ENCODE results near the gene CELA2B.
"Not testable (repeated sequence)": the region's sequence is repeated elsewhere in the genome, so short reads cannot be mapped to it uniquely, and the experiment has no call there.

The CELA2B gene

GRCh38 chr1:15501208-15502032, 25.5 kb downstream of the CELA2B start:
- peak; percentile 30 for DNase-seq

GRCh38 chr1:15504436-15504835, 28.5 kb downstream of the CELA2B start:
- no peak for DNase-seq

- DNase-seq, result no peak
Observed at GRCh38 chr1:15506831-15507230, 30.9 kb downstream of the CELA2B start.

- DNase-seq, result no peak
Observed at GRCh38 chr1:15507278-15507677, 31.4 kb downstream of the CELA2B start.

GRCh38 chr1:15508700-15509487, 33.0 kb downstream of the CELA2B start:
- DNase-seq, result no peak

GRCh38 chr1:15509586-15509985, 33.7 kb downstream of the CELA2B start:
- DNase-seq, result no peak

- no peak for DNase-seq
Observed at GRCh38 chr1:15510611-15511405, 34.9 kb downstream of the CELA2B start.

- no peak for DNase-seq
Observed at GRCh38 chr1:15513192-15513591, 37.3 kb downstream of the CELA2B start.

GRCh38 chr1:15513919-15514318, 38.0 kb downstream of the CELA2B start:
- DNase-seq, result no peak

- not testable (repeated sequence) for DNase-seq
Observed at GRCh38 chr1:15514557-15514956, 38.7 kb downstream of the CELA2B start.

- DNase-seq, result no peak
Observed at GRCh38 chr1:15515022-15515663, 39.2 kb downstream of the CELA2B start.

GRCh38 chr1:15519625-15520024, 43.7 kb downstream of the CELA2B start:
- DNase-seq, result no peak

GRCh38 chr1:15521206-15521906, 45.5 kb downstream of the CELA2B start:
- DNase-seq, result not testable (repeated sequence)

- no peak for DNase-seq
Observed at GRCh38 chr1:15522551-15522950, 46.6 kb downstream of the CELA2B start.

GRCh38 chr1:15523104-15524020, 47.5 kb downstream of the CELA2B start:
- DNase-seq, result no peak

GRCh38 chr1:15524021-15524282, 48.0 kb downstream of the CELA2B start, which contains the start of gene CASP9:
Gene CASP9 (minus strand): TSS chr1:15524215. CDS start chr1:15524200, 15 bp downstream.
- DNase-seq, result no peak

- peak; percentile 99 for DNase-seq
Observed at GRCh38 chr1:15524283-15525049, 48.6 kb downstream of the CELA2B start.

- DNase-seq, result peak; percentile 99
Observed at GRCh38 chr1:15525050-15526020, 49.4 kb downstream of the CELA2B start.

GRCh38 chr1:15526021-15526489, 50.2 kb downstream of the CELA2B start:
- no peak for DNase-seq
